Body of pancreas (tissue), 4 donors: ENCODE measurements around the gene GRIA1. TPM values are rescaled to one million over a fixed set of nuclear protein-coding genes. Genes with fewer than 3 reads are reported as not detected.

Experiments
- ATAC-seq: fragments of 150-250 bp; one replicate; pipeline ENCODE4 v1.9.1; 2016
- DNase-seq, 4 donors: peaks; one replicate each; pipeline ENCODE4 v3.0.0-alpha.2; 2019
- H3K27ac ChIP-seq, 4 donors: fragments of 200-600 bp; sonication (generic); 1 replicate in 3 of 4; 2 replicates in 1 of 4; pipeline versions ENCODE4 v1.5.1 to v1.6.1; 2016 to 2019; ENCODE audit warnings: mild to moderate bottlenecking in 1 of 4, mixed read lengths in 1 of 4, moderate library complexity in 1 of 4
- H3K27me3 ChIP-seq, 2 donors: fragments of 200-600 bp; sonication (generic); one replicate each; pipeline ENCODE4 v1.6.0; 2016; ENCODE audit warnings: mild to moderate bottlenecking in 1 of 2
- H3K36me3 ChIP-seq, 2 donors: fragments of 200-600 bp; sonication (generic); replicated peaks in 1 of 2; 2 replicates each; pipeline ENCODE4 v1.5.1; 2016; ENCODE audit warnings: low read depth in 2 of 2; ENCODE audit not compliant: insufficient read depth in 1 of 2
- H3K4me1 ChIP-seq: fragments of 200-600 bp; sonication (generic); one replicate; pipeline ENCODE4 v1.6.0; 2016
- H3K4me3 ChIP-seq, 2 donors: fragments of 200-600 bp; sonication (generic); 1 replicate in 1 of 2; 2 replicates in 1 of 2; pipeline ENCODE4 v1.5.1; 2016 to 2019
- H3K9me3 ChIP-seq, 3 donors: fragments of 200-600 bp; sonication (generic); 1 replicate in 2 of 3; 2 replicates in 1 of 3; pipeline ENCODE4 v1.5.1; 2016
- POLR2A ChIP-seq, 3 donors: fragments of 450-650 bp; IDR thresholded peaks; one replicate each; pipeline ENCODE4 v1.6.1; 2016; ENCODE audit warnings: antibody characterized with exemption in 3 of 3, mild to moderate bottlenecking in 2 of 3
- WGBS, 2 donors: methylation state at CpG; one replicate each; pipeline ENCODE4 v1.1.5; 2017; 5-methylcytosine and 5-hydroxymethylcytosine counted together
- intact Hi-C: fragments of 100-400 bp; cut with DNase I; formaldehyde crosslinking; loops from one replicate; pipeline ENCODE4 v1.15.1; 2023
- total RNA-seq, 2 donors: library from RNA; depleted of rRNA; stranded (reverse); fragments of >200 nt; gene quantifications; one replicate each; pipeline ENCODE4 v1.1.0, GENCODE V29; 2016
- TF ChIP-seq, protein P1 (sequence below), 7 experiments: fragments of 450-650 bp in 4 of 7; fragments of 200-600 bp in 3 of 7; sonication (generic) in 3 of 7; IDR thresholded peaks; one replicate each; pipeline ENCODE4 v1.5.1; 2016 to 2019; ENCODE audit warnings: antibody characterized with exemption in 7 of 7

GRIA1 gene
- total RNA-seq, 2 donors from 2014 or later, result 0.26 to 2.6 TPM

DNA sequence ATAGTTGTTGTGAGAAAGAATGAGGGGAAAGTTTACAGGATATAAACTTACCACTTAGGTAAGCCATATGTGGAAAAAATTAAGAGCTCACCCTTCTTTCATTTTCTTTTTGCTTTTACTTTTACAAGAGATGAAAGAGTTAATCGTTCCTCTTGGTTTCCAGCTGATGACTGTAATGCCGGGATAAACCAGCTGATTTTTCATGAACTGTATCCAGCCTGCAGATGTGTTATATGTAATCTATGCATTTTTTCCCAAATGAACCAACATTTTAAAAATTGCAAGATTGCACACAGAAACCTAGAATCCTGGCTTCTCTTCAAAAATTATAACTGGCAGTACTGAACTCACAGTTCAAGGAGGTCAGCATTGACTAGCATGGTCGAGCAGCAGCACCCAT, 185.9 kb downstream of the GRIA1 start:
- no peak for ATAC-seq
- H3K27ac ChIP-seq, result no peak overlapping the region
- no peaks in the 10 kb centered on the region for H3K4me1 ChIP-seq
- TF ChIP-seq POLR2A (IDR thresholded peaks at IDR 0.05), result no peak
- TF ChIP-seq, protein P1, sequence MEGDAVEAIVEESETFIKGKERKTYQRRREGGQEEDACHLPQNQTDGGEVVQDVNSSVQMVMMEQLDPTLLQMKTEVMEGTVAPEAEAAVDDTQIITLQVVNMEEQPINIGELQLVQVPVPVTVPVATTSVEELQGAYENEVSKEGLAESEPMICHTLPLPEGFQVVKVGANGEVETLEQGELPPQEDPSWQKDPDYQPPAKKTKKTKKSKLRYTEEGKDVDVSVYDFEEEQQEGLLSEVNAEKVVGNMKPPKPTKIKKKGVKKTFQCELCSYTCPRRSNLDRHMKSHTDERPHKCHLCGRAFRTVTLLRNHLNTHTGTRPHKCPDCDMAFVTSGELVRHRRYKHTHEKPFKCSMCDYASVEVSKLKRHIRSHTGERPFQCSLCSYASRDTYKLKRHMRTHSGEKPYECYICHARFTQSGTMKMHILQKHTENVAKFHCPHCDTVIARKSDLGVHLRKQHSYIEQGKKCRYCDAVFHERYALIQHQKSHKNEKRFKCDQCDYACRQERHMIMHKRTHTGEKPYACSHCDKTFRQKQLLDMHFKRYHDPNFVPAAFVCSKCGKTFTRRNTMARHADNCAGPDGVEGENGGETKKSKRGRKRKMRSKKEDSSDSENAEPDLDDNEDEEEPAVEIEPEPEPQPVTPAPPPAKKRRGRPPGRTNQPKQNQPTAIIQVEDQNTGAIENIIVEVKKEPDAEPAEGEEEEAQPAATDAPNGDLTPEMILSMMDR (IDR thresholded peaks at IDR 0.05), result no peak
- H3K9me3 ChIP-seq, result no peaks in the 10 kb centered on the region
- no peaks in the 10 kb centered on the region for H3K36me3 ChIP-seq
- intact Hi-C loops, result no loop called here
- 21 to 26% methylated on average over 3 of the region's 3 CpGs for WGBS, 2 donors
- H3K27me3 ChIP-seq, result no peaks in the 10 kb centered on the region
- no peak for DNase-seq
- no peak overlapping the region for H3K4me3 ChIP-seq

DNA sequence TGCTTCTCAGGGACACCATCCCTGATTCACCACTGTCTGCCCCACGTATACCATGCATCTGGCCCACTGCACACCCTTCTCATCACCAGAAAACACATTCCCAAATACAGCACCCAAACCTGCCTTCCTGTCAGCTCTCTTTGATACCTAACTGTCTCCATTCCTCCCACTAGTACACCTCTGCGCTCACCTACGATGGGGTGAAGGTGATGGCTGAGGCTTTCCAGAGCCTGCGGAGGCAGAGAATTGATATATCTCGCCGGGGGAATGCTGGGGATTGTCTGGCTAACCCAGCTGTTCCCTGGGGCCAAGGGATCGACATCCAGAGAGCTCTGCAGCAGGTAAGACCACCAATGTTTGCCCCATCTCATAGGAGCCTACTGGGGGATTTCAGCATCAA, 186.4 kb downstream of the GRIA1 start:
- Histone ChIP-seq H3K9me3 (no peaks in the 10 kb centered on the region), H3K4me1 (no peaks in the 10 kb centered on the region), H3K36me3 (no peaks in the 10 kb centered on the region), H3K27ac (no peak overlapping the region), H3K4me3 (no peak overlapping the region), H3K27me3 (no peaks in the 10 kb centered on the region)
- ATAC-seq (no peak), DNase-seq (no peak)
- TF ChIP-seq, protein P1 (IDR thresholded peaks at IDR 0.05), result no peak
- no peak for TF ChIP-seq POLR2A (IDR thresholded peaks at IDR 0.05)
- intact Hi-C loops, result no loop called here
- WGBS, 2 donors, result 52 to 67% methylated on average over 7 of the region's 7 CpGs

DNA sequence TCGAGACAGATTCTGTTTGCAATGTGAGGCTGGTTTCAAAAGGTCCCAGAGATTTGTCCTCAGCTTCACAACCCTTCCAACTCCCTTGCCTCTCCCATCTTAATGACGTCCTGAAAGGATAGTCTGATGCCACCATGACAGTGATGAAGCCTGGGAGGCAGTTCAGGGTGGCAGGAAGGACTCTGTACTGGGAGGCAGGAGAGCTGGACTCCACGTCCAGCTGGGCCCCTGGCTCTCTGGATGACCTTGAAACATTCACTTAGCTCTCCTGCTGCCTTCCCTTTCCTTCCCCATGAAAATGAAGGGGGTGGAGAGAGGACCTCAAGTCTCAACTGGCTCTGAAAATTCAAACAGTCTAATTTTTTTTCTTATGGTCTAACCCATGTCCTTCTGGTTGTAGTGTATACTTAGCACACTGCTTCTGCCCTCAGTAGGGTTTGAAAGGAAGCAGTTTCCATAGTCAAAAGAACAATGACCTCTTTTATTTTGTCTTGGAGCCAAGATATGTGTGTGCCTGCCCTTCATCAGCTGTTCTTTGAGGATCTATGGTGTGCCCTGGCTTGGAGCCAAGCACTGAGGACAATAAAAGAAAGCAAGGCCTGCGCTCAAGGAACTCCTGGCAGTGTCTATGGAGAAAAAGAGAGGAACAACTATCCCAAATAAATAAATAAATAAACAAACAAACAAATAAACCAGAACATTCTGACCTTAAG, 188.3 kb downstream of the GRIA1 start:
- no peaks in the 10 kb centered on the region for H3K4me1 ChIP-seq
- WGBS, 2 donors, result 33 to 47% methylated on average over 3 to 4 of the region's 4 CpGs
- DNase-seq (peak in 1 of 4 donors; percentile 11), ATAC-seq (no peak)
- intact Hi-C loops, result no loop called here
- no peak overlapping the region for H3K4me3 ChIP-seq
- H3K9me3 ChIP-seq, result no peaks in the 10 kb centered on the region
- H3K27me3 ChIP-seq, result no peaks in the 10 kb centered on the region
- TF ChIP-seq POLR2A (IDR thresholded peaks at IDR 0.05), result no peak
- TF ChIP-seq, protein P1 (IDR thresholded peaks at IDR 0.05), result no peak
- H3K27ac ChIP-seq, result no peak overlapping the region
- H3K36me3 ChIP-seq, result no peaks in the 10 kb centered on the region

DNA sequence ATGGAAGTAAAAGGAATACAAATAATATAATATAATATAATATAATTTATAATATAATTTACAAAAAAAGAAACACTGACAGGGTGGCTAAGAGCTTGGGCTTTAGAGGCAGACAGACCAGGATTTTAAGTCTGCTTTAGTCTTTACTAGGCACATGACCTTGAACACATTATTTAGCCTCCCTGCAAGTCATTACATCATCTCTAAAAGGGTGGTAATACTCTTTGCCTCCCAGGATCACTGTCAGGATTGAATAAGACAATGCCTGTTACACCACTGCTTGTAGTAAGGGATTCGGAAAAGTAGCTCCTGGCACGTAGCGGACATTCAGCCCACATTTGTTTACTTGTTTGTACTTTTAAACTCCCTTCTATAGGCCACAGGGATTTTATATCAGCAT, 199.8 kb downstream of the GRIA1 start:
- no peak overlapping the region for H3K4me3 ChIP-seq
- ATAC-seq (no peak), DNase-seq (no peak)
- TF ChIP-seq, protein P1 (IDR thresholded peaks at IDR 0.05), result no peak
- no peak for TF ChIP-seq POLR2A (IDR thresholded peaks at IDR 0.05)
- intact Hi-C loops, result no loop called here
- no peaks in the 10 kb centered on the region for H3K4me1 ChIP-seq
- H3K9me3 ChIP-seq, result no peaks in the 10 kb centered on the region
- 84 to 92% methylated on average over 3 of the region's 3 CpGs for WGBS, 2 donors
- no peaks in the 10 kb centered on the region for H3K27me3 ChIP-seq
- no peaks in the 10 kb centered on the region for H3K36me3 ChIP-seq
- H3K27ac ChIP-seq, result no peak overlapping the region

DNA sequence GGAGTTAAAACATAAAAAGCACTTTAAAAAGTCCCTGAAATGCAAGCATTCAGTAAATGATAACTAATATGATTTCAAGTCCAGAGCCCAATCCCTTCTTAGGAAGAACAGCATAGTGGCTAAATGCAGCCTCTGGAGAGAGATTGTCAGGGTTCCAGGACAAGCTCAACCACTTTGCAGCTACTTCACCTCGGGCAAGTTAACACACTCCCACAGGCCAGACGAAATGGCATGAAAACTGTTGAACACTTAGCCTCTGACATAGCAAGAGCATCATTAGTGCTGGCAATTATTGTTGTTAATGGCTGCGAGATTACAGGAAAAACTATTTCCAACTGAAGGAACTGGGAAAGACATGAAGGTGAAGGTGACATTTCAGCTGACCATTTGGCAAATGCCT, 205.8 kb downstream of the GRIA1 start:
- H3K4me1 ChIP-seq, result no peaks in the 10 kb centered on the region

More for the DNA sequence above, 205.8 kb downstream of the GRIA1 start:
- TF ChIP-seq POLR2A (IDR thresholded peaks at IDR 0.05), result no peak
- H3K36me3 ChIP-seq, result no peaks in the 10 kb centered on the region
- intact Hi-C loops, result no loop called here
- no peaks in the 10 kb centered on the region for H3K27me3 ChIP-seq
- H3K4me3 ChIP-seq, result no peak overlapping the region
- DNase-seq (no peak), ATAC-seq (no peak)
- 43 to 47% methylated on average over 3 of the region's 3 CpGs for WGBS, 2 donors
- no peak overlapping the region for H3K27ac ChIP-seq
- H3K9me3 ChIP-seq, result no peaks in the 10 kb centered on the region
